Liver (tissue), 3 donors: ENCODE results near the gene TAC3.

Source experiments
- ATF3 ChIP-seq: IDR thresholded peaks from 2 replicates; pipeline ENCODE4 v1.6.1; 2016; ENCODE audit warnings: antibody characterized with exemption
- CTCF ChIP-seq: fragments of 150-350 bp; IDR thresholded peaks from 2 replicates; pipeline ENCODE4 v1.5.1; 2017; ENCODE audit warnings: improper control_type of control experiment, low read depth, low read length; ENCODE audit not compliant: missing input control
- EGR1 ChIP-seq, 2 donors: IDR thresholded peaks; 2 replicates each; pipeline ENCODE4 v1.6.1; 2016 to 2018; ENCODE audit warnings: antibody characterized with exemption in 2 of 2, low read depth in 2 of 2
- JUND ChIP-seq, 2 donors: IDR thresholded peaks; 2 replicates each; pipeline ENCODE4 v1.6.1; 2016; ENCODE audit warnings: antibody characterized with exemption in 2 of 2
- MAX ChIP-seq: IDR thresholded peaks from 2 replicates; pipeline ENCODE4 v1.6.1; 2016; ENCODE audit warnings: antibody characterized with exemption
- RXRA ChIP-seq, 2 donors: IDR thresholded peaks; 2 replicates each; pipeline ENCODE4 v1.6.1; 2017 to 2018; ENCODE audit warnings: antibody characterized with exemption in 2 of 2, mild to moderate bottlenecking in 1 of 2
- TAF1 ChIP-seq: conservative IDR thresholded peaks from 2 replicates; pipeline ENCODE4 v1.6.1; 2016; ENCODE audit warnings: antibody characterized with exemption, mild to moderate bottlenecking
- YY1 ChIP-seq: IDR thresholded peaks from 2 replicates; pipeline ENCODE4 v1.6.1; 2016; ENCODE audit warnings: antibody characterized with exemption, mild to moderate bottlenecking
- donor health status: healthy.
- donor health status: healthy.

- TF ChIP-seq EGR1 (IDR thresholded peaks at IDR 0.05; ENCODE audit: low read depth in 2 of 2) (no peak), CTCF (no peak), MAX (no peak), TAF1 (no peak), ATF3 (no peak), JUND (IDR thresholded peaks at IDR 0.05) (no peak), YY1 (no peak), RXRA (IDR thresholded peaks at IDR 0.05) (no peak)
Measured at GRCh38 chr12:57018906-57019305, 2.6 kb upstream of the TAC3 start.
